HK-2 (cell line): ENCODE data around the gene MEIOB.
"Not testable (repeated sequence)": the region's sequence is repeated elsewhere in the genome, so short reads cannot be mapped to it uniquely, and the experiment has no call there.

Experiments
- DNase-seq: peaks from one replicate; pipeline ENCODE4 v3.0.0-alpha.2; 2018; ENCODE audit not compliant: unreplicated experiment

Gene MEIOB

DNA sequence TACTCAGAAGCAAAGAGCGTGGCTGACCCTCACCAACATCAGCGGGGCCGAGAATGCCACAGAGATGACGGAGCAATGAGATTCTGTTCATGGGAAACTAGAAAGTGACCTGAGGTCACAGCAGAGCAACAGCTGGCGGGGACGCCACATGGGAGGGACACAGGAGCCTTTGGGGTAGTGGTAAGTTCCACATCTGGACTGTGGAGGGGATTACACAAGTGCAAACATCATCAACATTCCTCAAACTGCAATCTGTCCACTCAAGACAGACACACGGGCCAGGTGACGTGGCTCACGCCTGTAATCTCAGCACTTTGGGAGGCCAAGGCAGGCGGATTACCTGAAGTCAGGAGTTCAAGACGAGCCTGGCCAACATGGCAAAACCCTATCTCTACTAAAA, 56.5 kb downstream of the MEIOB start:
- no peak for DNase-seq

DNA sequence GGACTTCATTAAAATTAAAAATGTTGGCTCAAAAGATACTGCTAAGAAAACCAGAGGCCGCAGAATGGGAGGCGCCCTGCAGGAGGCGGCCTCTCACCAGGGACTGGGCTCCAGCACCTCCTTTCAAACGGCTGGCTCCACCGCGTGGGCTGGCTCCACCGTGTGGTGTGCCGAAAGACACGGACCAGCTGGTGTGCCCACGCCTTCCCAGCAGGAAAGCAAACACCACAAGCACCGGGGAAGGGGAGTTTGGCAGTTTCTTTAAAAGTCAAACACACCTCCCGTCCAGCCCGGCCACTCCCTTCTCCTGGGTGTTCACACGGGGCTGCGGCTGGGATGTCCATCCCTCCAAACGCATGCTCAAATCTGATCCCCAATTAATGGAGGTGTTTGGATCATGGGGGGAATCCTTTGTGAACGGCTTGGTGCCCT, 59.2 kb downstream of the MEIOB start:
- no peak for DNase-seq

DNA sequence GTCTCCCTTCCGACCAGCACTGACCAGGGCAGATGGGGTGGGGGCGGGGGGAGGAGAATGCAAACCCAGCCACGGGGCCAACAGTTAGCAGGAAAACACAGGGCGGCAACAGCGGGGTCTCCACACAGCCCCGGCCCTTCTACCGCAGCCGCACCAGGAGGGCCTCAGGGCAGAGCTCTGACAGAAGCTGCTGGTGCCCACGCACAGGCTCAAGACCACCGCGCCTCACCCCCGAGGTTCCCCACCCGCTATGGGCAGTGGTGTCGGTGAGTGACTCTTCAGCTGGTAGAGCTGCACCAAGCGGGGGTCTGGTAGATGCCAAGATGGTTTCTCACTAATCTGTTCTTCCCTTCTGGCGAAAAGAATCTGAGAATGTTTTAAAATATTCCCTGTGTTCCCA, 61.4 kb downstream of the MEIOB start:
- no peak for DNase-seq

DNA sequence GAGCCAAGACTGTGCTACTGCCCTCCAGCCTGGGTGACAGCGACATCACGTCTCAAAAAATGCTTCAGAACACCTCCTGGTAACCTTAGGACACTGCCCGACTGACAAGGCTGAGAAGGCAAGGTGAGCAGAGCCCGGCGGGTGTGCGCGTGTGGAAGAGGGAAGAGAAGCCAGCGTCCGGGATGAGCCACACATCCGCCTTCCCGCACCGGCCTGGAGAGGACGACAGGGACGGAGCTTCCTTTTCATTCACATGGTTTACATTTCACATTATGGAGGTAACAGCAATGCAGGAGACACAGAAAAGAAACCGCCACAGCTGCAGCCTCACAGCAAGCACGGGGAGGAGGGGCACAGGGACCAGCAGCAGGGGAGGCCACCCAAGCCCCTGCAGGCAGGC, 61.9 kb downstream of the MEIOB start:
- DNase-seq: no peak

DNA sequence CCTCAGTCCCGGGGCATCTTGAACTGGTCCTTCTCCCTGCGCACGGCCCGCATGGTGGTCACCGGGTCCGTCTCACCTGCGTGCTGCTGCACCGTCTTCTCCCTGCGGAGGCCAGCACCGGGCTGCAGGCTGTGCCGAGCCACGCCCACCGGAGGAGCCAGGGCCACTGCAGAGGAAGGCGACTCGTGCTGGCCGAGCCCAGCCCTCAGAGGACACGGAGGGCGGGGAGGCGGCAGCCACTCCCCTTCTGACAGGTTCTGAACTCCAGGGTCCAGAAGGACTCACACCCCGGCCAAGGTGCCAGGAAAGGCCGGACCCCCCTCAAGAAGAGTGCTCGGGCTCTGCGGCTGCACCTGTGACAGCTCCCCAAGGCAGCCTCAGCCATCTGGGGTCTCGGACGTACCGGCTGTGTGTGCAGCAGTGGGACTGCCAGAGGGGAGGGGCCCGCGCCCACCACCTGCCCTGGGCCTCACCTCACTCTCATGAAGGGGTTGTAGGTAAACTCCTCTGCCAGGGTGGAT, 62.6 kb downstream of the MEIOB start:
- no peak for DNase-seq

DNA sequence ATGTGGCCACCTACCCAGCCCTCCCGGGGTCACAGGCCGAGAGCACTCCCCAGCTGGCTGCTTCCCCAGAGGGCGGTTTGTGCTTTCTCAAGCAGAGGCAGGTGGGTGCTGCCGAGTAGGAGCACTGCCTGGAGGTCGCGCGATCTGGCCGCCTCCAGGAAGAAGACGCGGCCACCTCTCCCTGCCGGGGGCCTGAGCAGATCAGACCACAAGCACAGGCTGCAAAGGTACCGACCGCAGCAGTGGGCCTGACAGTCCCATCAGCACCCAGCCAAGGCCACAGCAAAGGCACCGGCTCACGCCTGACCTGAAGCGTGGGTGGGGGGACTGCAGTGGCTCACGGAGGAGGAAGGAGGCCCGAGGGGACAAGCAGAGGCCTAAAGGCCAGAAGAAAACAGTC, 63.3 kb downstream of the MEIOB start:
- DNase-seq: no peak

DNA sequence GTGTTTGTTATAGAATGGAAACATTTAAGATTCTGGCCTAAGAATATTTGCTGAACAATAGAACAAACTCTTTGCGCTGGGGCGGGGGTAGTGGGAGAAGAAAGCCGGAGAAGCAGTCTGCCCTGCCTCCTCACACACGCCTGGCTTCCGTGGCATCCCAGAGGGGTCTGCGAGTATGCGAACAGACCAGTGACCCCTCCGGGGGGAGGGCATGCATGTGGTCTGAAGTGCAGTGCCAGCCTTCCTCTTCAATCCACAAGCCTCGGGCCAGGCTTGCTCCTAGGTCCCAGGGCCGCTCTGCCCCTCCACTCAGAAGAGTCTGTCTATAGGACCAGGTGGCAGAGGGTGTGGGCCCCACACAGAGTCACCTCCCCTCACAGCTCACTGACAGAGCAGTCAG, 64.3 kb downstream of the MEIOB start:
- DNase-seq: no peak

DNA sequence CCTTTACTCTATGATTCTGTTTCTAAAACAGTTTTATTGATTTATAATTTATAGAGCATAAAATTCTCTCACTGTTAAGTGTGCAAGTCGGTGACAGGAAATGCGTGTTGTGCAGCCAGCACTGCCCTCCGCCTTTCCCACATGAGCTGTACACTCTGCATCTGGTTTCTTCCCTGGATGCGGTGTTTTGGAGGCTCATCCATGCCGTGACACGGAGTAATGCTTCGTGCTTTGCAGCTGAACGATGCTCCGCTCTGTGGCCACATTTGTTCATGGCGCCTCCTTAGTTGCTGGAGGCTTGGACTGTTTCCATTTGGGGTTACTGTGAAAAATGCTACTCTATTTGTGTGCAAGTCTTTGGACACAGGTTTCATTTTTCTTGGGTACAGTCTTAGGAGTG, 71.3 kb downstream of the MEIOB start:
- no peak for DNase-seq

DNA sequence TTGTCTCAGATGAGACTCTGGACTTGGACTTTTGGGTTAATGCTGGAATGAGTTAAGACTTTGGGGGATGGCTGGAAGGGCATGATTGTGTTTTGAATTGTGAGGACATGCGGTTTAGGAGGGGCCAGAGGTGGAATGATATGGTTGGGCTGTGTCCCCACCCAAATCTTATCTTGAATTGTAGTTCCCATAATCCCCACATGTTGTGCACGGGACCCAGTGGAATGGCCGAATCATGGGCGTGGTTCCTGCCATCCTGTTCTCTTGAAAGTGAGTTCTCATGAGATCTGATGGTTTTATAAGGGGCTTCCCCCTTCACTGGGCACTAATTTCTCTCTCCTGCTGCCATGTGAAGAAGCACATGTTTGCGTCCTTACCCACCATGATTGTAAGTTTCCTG, 72.7 kb downstream of the MEIOB start:
- not testable (repeated sequence) for DNase-seq

DNA sequence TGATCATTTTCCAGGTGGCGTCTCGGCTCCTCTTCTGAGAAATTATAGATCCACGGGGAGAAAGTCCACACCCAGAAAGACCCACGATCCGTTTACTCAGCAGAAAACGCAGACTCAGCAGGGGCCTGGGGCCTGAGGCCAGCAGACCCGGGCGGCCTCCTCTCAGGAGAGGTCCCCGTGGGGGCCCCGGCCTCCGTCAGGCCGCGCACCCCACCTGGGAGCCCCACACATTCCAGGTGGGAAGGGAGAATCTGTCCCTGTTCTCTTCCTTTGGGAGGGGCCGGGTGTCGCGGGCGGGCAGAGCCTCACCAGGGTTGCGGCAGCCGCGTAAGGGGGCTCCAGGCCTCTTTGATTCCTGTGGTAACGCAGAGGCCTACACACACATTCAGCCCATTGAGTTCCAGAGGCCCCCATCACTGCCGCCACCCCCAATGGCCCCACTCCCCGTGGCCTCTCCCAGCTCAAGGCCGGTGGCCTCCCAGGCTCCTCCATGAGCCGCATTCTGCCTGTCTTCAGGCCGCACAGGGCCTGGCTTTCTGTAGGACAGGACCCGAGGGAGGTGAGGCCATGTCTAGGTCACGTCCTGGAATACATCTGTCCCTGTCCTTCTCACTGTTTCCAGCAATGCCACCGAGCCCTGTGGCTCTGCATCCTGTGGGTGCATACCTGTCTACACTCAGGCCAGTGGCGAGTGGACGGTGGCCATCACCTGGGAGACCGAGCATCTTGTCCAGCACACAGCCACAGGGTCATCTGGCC, 76.9 kb downstream of the MEIOB start:
- no peak for DNase-seq

DNA sequence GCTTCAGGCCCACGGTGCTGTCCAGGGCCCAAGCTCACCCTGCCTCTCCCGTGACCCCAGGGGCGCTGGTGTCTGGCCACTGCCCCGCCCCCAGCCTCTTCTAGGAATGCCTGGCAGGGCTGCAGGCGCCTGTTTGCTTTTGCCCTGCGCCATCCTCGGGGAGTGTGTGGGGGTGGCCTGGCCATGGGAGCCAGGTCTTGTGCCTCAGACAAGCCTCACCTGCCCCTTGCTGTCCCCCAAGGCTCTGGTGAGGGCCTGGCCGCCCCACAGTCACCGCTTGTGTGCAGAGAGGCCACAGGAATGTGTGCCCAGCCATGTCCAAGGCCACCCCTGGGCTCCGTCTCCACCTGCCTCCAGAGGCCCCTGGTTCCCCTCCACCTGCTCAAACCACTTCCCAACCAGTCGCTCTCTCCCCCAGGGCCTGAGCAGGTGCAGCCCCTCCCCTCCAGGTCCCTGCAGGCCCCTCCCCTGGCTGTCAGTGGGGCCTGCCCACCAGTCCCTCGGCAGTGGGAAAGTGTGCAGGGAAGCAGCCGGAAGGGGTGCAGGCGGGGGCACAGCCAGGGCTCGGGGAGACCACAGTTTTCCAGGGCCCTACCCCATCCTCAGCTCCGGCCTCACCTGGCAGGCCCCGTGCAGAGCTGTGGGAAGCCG, 77.6 kb downstream of the MEIOB start:
- no peak for DNase-seq

DNA sequence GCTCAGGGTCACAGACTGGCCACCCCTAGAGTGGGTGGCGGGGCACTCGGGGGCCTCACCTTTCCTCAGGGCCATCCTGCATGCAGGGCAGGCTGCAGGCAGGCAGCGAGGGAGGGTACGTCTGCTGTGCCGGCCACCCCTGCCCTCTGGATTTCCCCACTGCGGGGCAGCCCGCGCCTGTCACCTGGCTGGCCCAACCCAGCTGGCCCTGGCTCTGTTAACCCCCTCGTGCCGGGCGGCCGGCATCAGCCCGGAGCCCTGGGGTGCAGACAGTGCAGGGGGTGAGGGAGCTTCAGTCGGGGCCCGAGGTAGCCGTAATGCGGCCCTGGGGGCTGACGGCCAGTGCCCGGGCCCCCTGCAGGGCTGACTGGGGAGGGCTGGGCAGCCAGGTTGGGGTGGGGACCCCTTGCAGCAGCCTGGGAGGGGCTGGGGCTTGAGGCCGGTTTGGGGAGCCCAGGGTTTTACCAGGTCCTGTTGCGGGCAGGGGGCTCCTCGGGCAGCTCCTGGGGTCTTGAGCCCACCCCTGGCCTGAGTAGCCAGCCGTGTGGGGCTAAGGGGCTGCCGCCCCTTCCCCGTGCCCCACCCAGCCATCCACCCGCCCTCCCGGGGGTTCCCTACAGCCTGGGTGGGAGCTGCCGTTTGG, 78.3 kb downstream of the MEIOB start, which contains the start of gene IGFALS:
Gene IGFALS, minus strand, starts transcription at position 128 of the 643 bp plus-strand sequence. Its CDS starts 53 bp downstream, at position 75.
- no peak for DNase-seq

DNA sequence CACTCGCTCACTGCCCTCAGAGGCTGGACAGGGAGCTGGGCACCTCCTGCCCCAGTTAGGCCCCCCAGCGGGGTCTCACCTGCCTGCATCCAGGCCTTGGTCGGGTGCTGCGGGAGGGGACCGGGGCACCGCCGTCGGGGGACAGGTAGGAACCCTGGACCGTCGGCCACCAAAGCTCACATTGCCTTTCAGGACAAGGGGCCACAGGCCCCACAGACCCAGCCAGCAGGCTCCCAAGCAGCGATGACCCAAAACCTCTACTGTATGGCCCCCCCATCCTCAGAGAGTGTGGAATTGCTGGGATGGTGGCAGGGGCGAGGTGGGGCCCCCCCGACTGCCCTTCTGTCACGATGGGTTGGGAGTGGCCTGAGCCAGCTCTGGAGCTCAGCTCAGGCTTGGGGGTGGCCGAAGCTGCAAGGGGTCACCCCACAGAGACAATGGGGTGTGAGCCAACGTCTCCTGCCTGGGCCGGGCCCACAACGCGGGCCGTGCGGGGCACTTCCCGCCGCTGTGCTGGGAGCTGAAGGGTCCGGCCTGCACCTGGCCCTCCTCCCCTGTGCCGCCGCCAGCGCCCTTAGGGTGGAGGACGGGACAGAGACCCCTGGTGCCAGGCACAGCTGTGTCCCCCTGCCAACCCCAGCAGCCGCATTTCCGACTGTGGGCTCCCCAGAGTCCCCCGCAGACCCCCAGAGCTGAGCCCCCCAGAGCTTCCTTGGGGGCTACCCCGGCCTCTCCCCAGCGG, 79.0 kb downstream of the MEIOB start:
- no peak for DNase-seq

DNA sequence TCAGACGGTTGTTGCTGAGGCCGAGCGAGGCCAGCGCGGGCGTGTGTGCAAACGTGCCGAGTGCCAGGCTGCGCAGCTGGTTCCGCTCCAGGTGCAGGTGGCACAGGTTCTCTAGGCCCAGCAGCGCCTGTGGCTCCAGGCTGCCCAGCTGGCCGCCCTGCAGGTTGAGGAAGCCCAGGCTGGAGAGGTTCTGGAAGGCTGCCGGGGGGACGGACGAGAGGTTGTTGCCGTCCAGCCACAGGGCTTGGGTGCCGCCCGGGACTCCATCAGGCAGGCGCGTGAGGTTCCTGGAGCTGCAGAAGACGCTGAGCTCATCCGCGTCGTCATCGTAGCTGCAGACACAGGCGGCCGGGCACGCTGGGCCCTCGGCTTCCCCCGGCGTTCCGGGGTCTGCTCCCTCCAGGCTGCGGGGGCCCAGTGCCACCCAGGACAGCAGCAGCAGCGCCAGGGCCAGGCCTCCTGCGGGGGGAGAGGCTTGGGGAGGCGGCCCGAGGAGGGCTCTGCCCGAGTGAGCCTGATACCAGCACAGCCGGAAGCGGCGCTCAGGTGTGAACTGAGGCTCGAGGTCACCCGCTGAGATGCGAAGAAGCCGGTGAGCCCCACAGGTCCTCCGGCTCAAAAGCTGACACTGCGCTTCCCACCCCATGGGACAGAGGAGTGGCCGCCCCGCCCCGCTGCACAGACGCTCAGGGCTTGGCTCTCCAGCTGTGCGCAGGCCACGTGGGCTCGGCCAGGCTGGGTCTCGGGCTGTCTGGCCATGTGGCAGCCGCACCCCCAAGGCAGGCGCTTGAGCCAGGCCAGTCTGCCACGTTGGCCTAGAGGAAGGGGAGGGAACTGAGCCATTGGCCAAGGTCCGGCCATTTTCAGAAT, 79.8 kb downstream of the MEIOB start:
- DNase-seq: no peak

DNA sequence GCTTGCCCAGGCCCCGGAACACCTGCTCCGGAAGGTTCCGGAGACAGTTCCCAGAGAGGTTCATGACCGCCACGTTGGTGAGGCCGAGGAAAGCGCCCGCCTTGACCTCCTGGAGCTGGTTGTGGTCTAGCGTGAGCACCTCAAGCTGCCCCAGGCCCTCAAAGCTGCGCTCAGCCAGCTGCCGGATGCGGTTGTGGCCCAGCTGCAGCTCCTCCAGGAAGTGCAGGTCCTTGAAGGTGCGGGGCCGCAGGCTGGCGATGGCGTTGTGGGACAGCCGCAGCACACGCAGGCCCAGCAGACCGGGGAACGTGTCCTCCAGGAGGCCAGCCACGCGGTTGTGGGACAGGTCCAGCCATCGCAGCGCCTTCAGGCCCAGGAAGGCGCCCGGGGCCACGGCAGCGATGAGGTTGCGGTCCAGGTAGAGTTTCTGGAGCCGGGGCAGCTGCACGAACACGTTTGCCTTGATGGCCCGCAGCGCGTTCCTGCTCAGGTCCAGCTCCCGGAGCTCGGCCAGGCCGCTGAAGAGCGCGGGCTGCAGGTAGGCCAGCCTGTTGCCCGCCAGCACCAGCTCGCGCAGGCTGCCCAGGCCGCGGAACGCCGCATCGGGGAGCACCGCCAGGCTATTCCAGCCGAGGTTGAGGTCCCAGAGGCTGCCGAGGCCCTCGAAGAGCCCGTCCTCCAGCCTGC, 80.6 kb downstream of the MEIOB start:
- DNase-seq: no peak

DNA sequence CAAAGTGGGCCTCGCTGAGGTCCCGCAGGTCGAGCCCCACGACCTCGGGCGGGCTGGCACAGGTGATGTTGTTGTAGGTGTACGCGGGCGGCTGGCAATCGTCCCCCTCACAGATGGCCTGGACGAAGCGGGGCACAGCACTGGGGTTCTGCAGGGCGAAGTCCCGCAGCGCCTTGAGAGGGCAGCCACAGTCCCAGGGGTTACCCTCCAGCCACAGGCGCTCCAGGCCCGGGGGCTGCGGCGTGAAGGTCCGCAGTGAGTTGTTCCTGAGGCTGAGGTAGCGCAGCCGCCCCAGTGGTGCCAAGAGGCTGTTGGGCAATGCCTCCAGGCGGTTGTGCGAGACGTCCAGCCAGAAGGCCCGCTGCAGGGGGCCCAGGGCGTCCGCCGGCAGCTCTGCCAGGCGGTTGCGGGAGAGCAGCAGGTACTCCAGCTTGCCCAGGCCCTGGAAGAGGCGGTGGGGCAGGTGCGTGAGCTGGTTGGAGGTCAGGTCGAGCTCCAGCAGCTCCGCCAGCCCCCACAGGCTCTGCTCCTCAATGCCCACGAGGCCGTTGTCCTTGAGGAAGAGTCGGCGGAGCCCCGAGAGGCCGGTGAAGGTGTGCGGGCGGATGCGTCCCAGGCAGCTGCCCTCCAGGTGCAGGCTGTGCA, 81.2 kb downstream of the MEIOB start:
- no peak for DNase-seq

DNA sequence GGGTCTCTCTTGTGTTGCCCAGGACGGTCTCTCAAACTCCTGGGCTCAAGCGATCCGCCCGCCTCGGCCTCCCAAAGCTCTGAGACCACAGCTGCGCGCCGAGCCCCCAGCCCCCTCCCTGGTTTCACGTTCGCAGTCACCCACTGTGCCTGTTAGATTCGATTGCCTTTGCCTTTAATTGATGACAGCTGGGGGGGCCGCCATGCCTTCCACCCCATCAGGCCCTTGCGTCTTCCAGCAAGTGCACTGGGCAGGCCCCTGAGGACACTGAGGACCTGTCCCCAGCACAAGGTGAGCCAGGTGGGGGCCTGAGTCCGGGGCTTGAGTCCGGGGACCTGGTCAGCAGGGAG, 81.7 kb downstream of the MEIOB start:
- no peak for DNase-seq

DNA sequence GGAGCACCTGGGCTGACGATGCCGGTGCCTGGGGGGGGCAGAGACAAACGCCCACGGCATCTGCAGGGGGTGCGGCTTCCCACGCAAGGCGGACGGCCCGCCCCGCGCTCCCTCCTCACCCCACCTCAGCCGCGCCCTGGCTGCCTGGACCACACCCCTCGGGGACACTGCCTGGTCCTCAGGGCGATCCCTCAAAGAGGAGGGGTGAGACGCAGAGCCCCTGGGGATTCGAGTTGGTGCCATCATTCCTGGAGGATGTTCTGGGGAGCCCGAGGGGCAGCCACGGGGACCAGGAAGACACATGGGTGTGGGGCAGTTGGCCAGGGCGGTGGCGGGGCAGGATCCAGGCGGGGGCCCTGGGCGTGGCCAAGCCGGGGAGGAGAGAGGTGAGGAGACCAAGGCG, 82.3 kb downstream of the MEIOB start:
- DNase-seq: no peak

DNA sequence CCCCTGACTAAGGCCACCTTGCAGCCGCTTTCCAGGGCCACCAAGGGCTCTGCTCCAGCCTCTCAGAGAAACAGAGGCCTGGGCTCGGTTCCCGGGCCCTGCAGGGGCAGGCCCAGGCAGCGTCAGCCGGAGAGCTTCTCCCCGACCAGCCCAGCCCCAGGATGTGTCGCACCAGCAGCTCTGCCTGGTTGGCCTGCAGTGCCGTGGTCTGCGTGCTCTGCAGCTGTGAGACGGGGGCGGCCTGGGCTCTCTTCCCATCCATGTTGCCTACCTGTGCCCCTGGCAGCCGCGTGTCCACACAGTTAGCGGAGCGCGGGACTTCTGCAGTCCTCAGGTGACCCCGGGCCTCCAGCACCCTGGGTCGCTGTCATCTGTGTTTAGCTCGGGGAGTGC, 83.3 kb downstream of the MEIOB start:
- DNase-seq: no peak

DNA sequence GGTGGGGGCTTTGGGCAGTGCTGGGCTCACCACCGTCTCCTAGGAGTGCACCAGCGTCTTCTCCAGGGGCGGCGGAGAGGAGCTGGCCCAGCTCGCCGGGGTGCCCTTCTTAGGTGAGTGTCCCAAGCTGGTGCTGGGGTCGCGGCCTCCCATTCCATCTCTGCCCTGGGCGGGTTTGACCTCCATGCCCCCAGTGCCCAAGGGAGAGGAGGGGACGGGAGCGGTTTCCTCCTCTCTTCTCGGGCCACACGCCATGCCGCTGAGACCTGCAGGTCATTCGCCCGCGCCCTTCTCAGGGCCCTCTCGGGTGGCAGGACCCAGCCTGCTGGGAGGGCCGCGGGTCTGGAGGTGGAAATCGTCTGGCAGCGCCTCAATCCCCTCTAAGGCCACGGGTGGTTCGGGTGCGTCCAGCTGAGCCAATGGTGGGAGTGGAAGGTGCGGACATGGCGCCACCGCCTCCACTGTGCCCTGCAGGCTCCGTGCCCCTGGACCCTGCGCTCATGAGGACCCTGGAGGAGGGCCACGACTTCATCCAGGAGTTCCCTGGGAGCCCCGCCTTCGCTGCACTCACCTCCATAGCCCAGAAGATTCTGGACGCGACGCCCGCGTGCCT, 83.8 kb downstream of the MEIOB start:
- no peak for DNase-seq
